AG09319 (cell line): ENCODE measurements around the gene EIF2AK3.

Experiments used
- DNase-seq: peaks from one replicate; pipeline ENCODE4 v3.0.0-alpha.2; 2010; ENCODE audit warnings: low read depth; ENCODE audit errors: extremely low read depth
- CTCF ChIP-seq: IDR thresholded peaks from 2 replicates; pipeline ENCODE4 v1.5.1; 2011; ENCODE audit warnings: low read depth, mild to moderate bottlenecking, inconsistent platforms, low read length, moderate library complexity

The EIF2AK3 gene

GRCh38 chr2:88521445-88522073 lies 105.7 kb downstream of the EIF2AK3 start:
- TF ChIP-seq CTCF, result no peak
- DNase-seq, result no peak

GRCh38 chr2:88517759-88518201 lies 109.5 kb downstream of the EIF2AK3 start:
- TF ChIP-seq CTCF, result no peak
- no peak for DNase-seq
